Measurements from ENCODE around the gene ZNF609. TPM values are rescaled to one million over a fixed set of nuclear protein-coding genes. Genes with fewer than 3 reads are reported as not detected.

Gene ZNF609
- total RNA-seq, 2 donors from 2014 or later = 17.9 to 22.7 TPM

GRCh38 chr15:64617727-64618126 is 157.3 kb downstream of the ZNF609 start:
- H3K4me3 ChIP-seq = no peak overlapping the region
- ATAC-seq (no peak), DNase-seq (no peak)
- H3K9me3 ChIP-seq = no peaks in the 10 kb centered on the region
- no peaks in the 10 kb centered on the region for H3K36me3 ChIP-seq (replicated peaks in 1 of 2; ENCODE audit: insufficient read depth in 1 of 2, low read depth in 2 of 2)
- TF ChIP-seq POLR2A (IDR thresholded peaks at IDR 0.05) = no peak
- TF ChIP-seq, protein P1, sequence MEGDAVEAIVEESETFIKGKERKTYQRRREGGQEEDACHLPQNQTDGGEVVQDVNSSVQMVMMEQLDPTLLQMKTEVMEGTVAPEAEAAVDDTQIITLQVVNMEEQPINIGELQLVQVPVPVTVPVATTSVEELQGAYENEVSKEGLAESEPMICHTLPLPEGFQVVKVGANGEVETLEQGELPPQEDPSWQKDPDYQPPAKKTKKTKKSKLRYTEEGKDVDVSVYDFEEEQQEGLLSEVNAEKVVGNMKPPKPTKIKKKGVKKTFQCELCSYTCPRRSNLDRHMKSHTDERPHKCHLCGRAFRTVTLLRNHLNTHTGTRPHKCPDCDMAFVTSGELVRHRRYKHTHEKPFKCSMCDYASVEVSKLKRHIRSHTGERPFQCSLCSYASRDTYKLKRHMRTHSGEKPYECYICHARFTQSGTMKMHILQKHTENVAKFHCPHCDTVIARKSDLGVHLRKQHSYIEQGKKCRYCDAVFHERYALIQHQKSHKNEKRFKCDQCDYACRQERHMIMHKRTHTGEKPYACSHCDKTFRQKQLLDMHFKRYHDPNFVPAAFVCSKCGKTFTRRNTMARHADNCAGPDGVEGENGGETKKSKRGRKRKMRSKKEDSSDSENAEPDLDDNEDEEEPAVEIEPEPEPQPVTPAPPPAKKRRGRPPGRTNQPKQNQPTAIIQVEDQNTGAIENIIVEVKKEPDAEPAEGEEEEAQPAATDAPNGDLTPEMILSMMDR (IDR thresholded peaks at IDR 0.05) = no peak
- H3K27ac ChIP-seq = no peak overlapping the region
- 95 to 96% methylated on average over 1 of the region's 1 CpG for WGBS, 2 donors
- no peaks in the 10 kb centered on the region for H3K27me3 ChIP-seq
- intact Hi-C loops (cut with DNase I) = no loop called here
- no peaks in the 10 kb centered on the region for H3K4me1 ChIP-seq

- no peak overlapping the region for H3K4me3 ChIP-seq
- H3K9me3 ChIP-seq = no peaks in the 10 kb centered on the region
- intact Hi-C loops (cut with DNase I) = no loop called here
- no peaks in the 10 kb centered on the region for H3K4me1 ChIP-seq
- no peak for TF ChIP-seq POLR2A (IDR thresholded peaks at IDR 0.05)
- TF ChIP-seq, protein P1 (IDR thresholded peaks at IDR 0.05) = no peak
- no peaks in the 10 kb centered on the region for H3K27me3 ChIP-seq
- H3K27ac ChIP-seq = no peak overlapping the region
- 91 to 96% methylated on average over 5 of the region's 5 CpGs for WGBS, 2 donors
- ATAC-seq (no peak), DNase-seq (no peak)
- H3K36me3 ChIP-seq (replicated peaks in 1 of 2; ENCODE audit: insufficient read depth in 1 of 2, low read depth in 2 of 2) = no peaks in the 10 kb centered on the region
These were observed 157.8 kb downstream of the ZNF609 start for GRCh38 chr15:64618138-64618537.

DNA sequence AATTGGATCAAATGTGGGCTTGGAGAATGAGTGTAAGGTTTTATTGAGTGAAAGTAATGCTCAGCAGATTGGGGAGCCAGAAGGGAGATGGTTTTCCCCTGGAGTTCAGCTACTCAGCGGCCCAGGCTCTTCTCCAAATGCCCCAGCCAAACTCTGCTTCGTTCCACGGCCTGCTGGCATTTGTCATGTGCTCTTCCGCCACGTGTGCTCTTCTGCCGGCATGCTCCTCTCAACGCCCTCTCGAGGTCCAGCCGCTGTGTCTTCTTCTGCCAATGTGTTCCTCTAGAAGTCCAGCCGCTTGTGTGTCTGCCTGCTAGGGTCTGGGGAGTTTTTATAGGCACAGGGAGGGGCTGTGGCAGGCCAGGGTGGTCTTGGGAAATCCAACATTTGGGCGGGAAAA is 158.2 kb downstream of the ZNF609 start:
- Histone ChIP-seq H3K4me3 (no peak overlapping the region), H3K27me3 (no peaks in the 10 kb centered on the region), H3K36me3 (replicated peaks in 1 of 2; ENCODE audit: insufficient read depth in 1 of 2, low read depth in 2 of 2) (no peaks in the 10 kb centered on the region), H3K4me1 (no peaks in the 10 kb centered on the region), H3K9me3 (no peaks in the 10 kb centered on the region), H3K27ac (no peak overlapping the region)
- TF ChIP-seq POLR2A (IDR thresholded peaks at IDR 0.05) = no peak
- TF ChIP-seq, protein P1 (IDR thresholded peaks at IDR 0.05) = no peak
- 92 to 94% methylated on average over 11 of the region's 11 CpGs for WGBS, 2 donors
- ATAC-seq = no peak
- intact Hi-C loops (cut with DNase I) = no loop called here
- DNase-seq = no peak

DNA sequence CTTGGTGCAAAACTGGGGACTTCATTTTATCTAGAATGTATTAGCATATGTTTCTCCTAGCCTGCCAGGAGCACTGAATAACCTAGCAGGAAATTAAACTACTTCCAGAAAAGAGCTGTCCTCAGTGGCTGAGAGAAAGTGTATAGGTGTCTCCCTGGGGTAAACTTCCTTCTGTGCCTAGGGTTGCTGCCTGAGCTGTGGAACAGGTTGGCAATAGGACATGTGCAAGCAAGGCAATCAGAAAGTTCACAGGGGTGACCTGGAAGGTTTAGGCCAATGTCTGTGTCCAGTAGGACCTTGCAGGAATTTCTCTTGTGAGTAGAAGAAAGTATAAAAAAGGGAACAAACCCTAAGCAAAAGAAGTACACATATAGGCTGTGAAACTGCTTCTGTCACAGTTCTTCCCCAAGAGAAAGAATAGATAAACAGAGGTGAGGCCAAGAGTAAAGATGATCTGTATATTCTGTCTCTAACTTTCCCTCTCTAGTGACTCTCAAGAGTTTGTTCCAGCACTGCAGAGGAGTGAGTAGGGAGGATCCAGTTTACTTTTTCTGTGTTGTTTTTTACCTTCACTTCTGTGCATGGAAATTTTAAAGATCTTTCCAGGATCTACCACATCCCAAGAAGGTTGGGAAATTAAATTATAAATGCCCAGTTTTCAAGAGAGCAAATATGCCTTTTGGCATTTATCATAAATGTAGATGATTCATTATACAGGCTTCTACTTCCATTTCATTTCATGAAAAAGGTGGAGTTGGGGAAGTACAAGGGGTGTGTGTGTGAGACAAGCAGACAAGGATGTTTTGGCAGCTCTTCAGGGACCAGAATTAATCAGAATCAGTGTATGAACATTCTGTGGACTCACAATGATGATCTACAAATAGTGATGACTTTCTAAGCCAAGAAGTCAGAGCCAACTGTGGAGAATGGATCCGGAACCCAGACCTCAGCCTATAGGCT is 159.8 kb downstream of the ZNF609 start:
- DNase-seq = no peak

More for the DNA sequence above, 159.8 kb downstream of the ZNF609 start:
- intact Hi-C loops (cut with DNase I) = no loop called here
- Histone ChIP-seq H3K9me3 (no peaks in the 10 kb centered on the region), H3K36me3 (replicated peaks in 1 of 2; ENCODE audit: insufficient read depth in 1 of 2, low read depth in 2 of 2) (no peaks in the 10 kb centered on the region), H3K4me3 (no peak overlapping the region), H3K4me1 (peaks cover 5% of the 10 kb centered on the region), H3K27ac (no peak overlapping the region), H3K27me3 (no peaks in the 10 kb centered on the region)
- TF ChIP-seq, protein P1 (IDR thresholded peaks at IDR 0.05) = no peak
- ATAC-seq = no peak
- WGBS, 2 donors = 23 to 50% methylated on average over 1 of the region's 1 CpG

Data from body of pancreas (tissue), 4 donors.